Heart right ventricle (tissue), 16 donors: ENCODE measurements around the gene SLC49A3. TPM values are rescaled to one million over a fixed set of nuclear protein-coding genes. Genes with fewer than 3 reads are reported as not detected.

Experiments used
- ATAC-seq, 8 donors: fragments of 200-7000 bp; cut with Tn5 transposase; one replicate each; pipeline ENCODE4 v1.9.1; 2020; ENCODE audit warnings: mild to moderate bottlenecking in 8 of 8, moderate library complexity in 8 of 8, moderate number of reproducible peaks in 1 of 8
- DNase-seq, 2 donors: peaks; one replicate each; pipeline ENCODE4 v3.0.0-alpha.2; 2020
- H3K27ac ChIP-seq, 10 donors: fragments of 200-600 bp; sonication (generic) in 2 of 10; one replicate each; pipeline versions ENCODE4 v1.5.0 to v1.8.0; 2020 to 2022; ENCODE audit warnings: mild to moderate bottlenecking in 3 of 10
- H3K27me3 ChIP-seq, 7 donors: fragments of 200-600 bp; one replicate each; pipeline ENCODE4 v1.8.0; 2021 to 2022; ENCODE audit warnings: mild to moderate bottlenecking in 2 of 7
- H3K36me3 ChIP-seq, 9 donors: fragments of 200-600 bp; sonication (generic) in 1 of 9; one replicate each; pipeline versions ENCODE4 v1.5.0 to v1.8.0; 2020 to 2022; ENCODE audit warnings: mild to moderate bottlenecking in 2 of 9
- H3K4me1 ChIP-seq, 9 donors: fragments of 200-600 bp; sonication (generic) in 1 of 9; one replicate each; pipeline versions ENCODE4 v1.5.0 to v1.8.0; 2020 to 2022; ENCODE audit warnings: mild to moderate bottlenecking in 4 of 9
- H3K4me3 ChIP-seq, 10 donors: fragments of 200-600 bp; sonication (generic) in 2 of 10; one replicate each; pipeline versions ENCODE4 v1.5.0 to v1.8.0; 2020 to 2022; ENCODE audit warnings: mild to moderate bottlenecking in 7 of 10, moderate library complexity in 2 of 10
- H3K9me3 ChIP-seq, 11 donors: fragments of 200-600 bp in 10 of 11; sonication (generic) in 2 of 11; one replicate each; pipeline versions ENCODE4 v1.5.0 to v1.8.0; 2013 to 2022; ENCODE audit warnings: mild to moderate bottlenecking in 2 of 11, control low read depth in 1 of 11, moderate library complexity in 1 of 11
- WGBS, 2 donors: extraction: QIAGEN DNeasy Blood & Tissue Kit; methylation state at CpG; one replicate each; pipeline ENCODE4 v1.1.7; 2013; ENCODE audit warnings: inconsistent platforms in 1 of 2; 5-methylcytosine and 5-hydroxymethylcytosine counted together
- intact Hi-C, 10 donors: fragments of 100-400 bp; cut with DNase I; formaldehyde crosslinking; loops; one replicate each; pipeline versions ENCODE4 v1.11.1 to v1.14.2; 2022
- polyA plus RNA-seq, 2 donors: library from polyadenylated mRNA; stranded (reverse); fragments of 200-250 nt; gene quantifications; one replicate each; pipeline ENCODE4 v1.2.3, GENCODE V29; 2013
- total RNA-seq, 10 donors: library from RNA; stranded (reverse); fragmentation: NEBNext Ultra II Directional in 3 of 10; extraction: Animal tissue kit (Norgen Biotek cat#: 25700) in 3 of 10; gene quantifications; one replicate each; pipeline versions ENCODE4 v1.2.1 to v1.2.4, GENCODE V29; 2021 to 2023
- TF ChIP-seq, protein P1 (sequence below), 9 donors: fragments of 200-600 bp; sonication (generic) in 2 of 9; IDR thresholded peaks; one replicate each; pipeline versions ENCODE4 v1.5.0 to v1.8.0; 2021 to 2022; ENCODE audit warnings: antibody characterized with exemption in 9 of 9, mild to moderate bottlenecking in 5 of 9, moderate library complexity in 1 of 9
- donor health status: Arrhythmogenic right ventricular cardiomyopathy.
- donor health status: ischemic (EF 13 %, LVEDD 7.1; RV severe dilation, severe dysfunction).
- donor health status: healthy with polysubstance abuse.
- donor health status: DM: no; HTN: yes; CAD: no.
- donor health status: DM: no; HTN: no; CAD: no.
- donor health status: ischemic (EF 25% LVEDD 6.9; RV normal size, moderate dysfunction).
- donor health status: ischemic (EF 25% LVEDD 5.7; RV mildly dilated, moderate dysfunction).
- donor health status: healthy.
- donor health status: DM: yes; HTN: yes; CAD: no.
- donor health status: Ischemic cardiomyopathy.
- donor health status: ischemic (EF 35%, LVEDD 5.7; RV mildly dilated, moderate dysfunction).
- donor health status: nonischemic (EF 11% LVEDD 7.7; RV severe dilation, severe dysfunction).
- donor health status: DM: yes; HTN: yes; CAD: no.
- donor health status: PGD.
- donor health status: ischemic (EF 29% LVEDD 5.4; RV normal size, mild dysfunction).
- donor health status: nonischemic (EF 23%, LVEDD 6.1; RV moderate dilation, normal function).

SLC49A3 gene
- total and polyA plus RNA-seq, 12 donors: 8.8 to 28.5 (median 12.3) TPM

DNA sequence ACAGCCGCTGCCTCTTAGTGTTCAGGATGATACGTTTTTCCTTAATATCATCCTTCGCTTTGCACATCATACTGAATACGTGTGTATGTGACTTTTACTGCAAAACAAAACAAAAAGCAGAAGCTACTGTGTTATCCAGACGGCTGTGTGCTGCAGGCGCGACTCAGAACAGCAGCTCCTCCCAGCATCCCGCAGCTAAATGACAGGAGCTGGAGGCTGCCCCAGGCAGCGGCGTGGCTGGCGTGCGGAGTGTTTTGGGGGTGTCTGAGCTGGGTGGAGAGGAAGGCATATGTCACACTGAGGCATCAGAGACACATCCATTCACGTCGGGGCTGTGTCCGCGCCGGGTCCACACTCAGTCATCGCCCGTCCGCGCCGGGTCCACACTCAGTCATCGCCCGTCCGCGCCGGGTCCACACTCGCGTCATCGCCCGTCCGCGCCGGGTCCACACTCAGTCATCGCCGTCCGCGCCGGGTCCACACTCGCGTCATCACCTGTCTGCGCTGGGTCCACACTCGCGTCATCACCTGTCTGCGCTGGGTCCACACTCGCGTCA, 33.3 kb upstream of the SLC49A3 start:
- Histone ChIP-seq H3K27me3 (no peaks in the 10 kb centered on the region), H3K36me3 (peaks cover 0 to 15% (median 0%) of the 10 kb centered on the region in 9 donors), H3K9me3 (no peaks in the 10 kb centered on the region), H3K4me3 (no peak overlapping the region), H3K4me1 (peaks cover 3 to 42% (median 32%) of the 10 kb centered on the region in 9 donors), H3K27ac (no peak overlapping the region)
- intact Hi-C loops: no loop called here
- WGBS, 2 donors: 95 to 96% methylated on average over 39 to 47 of the region's 47 CpGs
- no peak for ATAC-seq
- peak in 1 of 2 donors; percentile 10 for DNase-seq
- TF ChIP-seq, protein P1, sequence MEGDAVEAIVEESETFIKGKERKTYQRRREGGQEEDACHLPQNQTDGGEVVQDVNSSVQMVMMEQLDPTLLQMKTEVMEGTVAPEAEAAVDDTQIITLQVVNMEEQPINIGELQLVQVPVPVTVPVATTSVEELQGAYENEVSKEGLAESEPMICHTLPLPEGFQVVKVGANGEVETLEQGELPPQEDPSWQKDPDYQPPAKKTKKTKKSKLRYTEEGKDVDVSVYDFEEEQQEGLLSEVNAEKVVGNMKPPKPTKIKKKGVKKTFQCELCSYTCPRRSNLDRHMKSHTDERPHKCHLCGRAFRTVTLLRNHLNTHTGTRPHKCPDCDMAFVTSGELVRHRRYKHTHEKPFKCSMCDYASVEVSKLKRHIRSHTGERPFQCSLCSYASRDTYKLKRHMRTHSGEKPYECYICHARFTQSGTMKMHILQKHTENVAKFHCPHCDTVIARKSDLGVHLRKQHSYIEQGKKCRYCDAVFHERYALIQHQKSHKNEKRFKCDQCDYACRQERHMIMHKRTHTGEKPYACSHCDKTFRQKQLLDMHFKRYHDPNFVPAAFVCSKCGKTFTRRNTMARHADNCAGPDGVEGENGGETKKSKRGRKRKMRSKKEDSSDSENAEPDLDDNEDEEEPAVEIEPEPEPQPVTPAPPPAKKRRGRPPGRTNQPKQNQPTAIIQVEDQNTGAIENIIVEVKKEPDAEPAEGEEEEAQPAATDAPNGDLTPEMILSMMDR (IDR thresholded peaks at IDR 0.05): no peak

DNA sequence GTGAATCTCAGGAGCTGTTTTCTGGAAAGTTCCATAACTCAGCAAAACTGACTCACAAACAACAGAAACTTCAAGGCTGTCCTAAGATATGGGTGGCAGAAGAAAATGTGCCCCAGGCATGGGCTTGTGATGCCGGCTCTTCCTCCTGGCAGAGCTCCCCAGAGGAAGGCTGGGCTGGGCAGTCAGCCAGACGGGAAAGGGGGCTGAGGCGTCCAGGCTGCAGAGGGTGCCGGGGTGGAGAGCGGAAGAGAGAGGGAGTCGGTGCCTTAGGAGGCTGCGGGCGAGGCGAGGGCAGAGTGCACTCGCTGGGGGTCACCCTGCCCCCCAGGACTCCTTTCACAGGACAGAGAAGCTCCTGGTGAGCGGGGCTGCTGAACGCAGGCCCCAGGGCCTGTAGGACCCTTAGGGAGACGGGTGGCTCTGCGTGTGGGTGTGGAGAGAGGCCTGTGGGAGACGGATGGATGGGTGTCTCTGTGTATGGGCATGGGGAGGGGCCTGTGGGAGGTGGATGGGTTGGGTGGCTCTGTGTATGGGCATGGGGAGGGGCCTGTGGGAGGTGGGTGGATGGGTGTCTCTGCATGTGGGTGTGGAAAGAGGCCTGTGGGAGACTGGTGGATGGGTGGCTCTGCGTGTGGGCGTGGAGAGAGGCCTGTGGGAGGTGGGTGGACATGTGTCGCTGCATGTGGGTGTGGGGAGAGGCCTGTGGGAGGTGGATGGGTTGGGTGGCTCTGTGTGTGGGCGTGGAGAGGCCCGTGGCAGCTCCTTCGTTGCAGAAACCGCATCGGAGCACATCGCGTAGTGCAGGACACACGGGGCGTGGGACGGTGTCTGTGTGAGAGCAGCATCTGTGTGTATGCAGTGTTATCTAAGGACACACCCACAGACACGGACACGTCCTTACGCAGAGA, 32.6 kb upstream of the SLC49A3 start:
- Histone ChIP-seq H3K36me3 (peaks cover 0 to 15% (median 0%) of the 10 kb centered on the region in 9 donors), H3K4me3 (no peak overlapping the region), H3K27me3 (no peaks in the 10 kb centered on the region), H3K27ac (peak overlapping the region in 4 of 10 donors; percentile 6 to 56 (median 26)), H3K4me1 (peaks cover 3 to 36% (median 27%) of the 10 kb centered on the region in 9 donors), H3K9me3 (no peaks in the 10 kb centered on the region)
- 55 to 58% methylated on average over 31 of the region's 31 CpGs for WGBS, 2 donors
- ATAC-seq (peak; percentile 16 to 60 (median 42)), DNase-seq (peak; percentile 36 to 60)
- TF ChIP-seq, protein P1 (IDR thresholded peaks at IDR 0.05): no peak
- intact Hi-C loops: no loop called here

DNA sequence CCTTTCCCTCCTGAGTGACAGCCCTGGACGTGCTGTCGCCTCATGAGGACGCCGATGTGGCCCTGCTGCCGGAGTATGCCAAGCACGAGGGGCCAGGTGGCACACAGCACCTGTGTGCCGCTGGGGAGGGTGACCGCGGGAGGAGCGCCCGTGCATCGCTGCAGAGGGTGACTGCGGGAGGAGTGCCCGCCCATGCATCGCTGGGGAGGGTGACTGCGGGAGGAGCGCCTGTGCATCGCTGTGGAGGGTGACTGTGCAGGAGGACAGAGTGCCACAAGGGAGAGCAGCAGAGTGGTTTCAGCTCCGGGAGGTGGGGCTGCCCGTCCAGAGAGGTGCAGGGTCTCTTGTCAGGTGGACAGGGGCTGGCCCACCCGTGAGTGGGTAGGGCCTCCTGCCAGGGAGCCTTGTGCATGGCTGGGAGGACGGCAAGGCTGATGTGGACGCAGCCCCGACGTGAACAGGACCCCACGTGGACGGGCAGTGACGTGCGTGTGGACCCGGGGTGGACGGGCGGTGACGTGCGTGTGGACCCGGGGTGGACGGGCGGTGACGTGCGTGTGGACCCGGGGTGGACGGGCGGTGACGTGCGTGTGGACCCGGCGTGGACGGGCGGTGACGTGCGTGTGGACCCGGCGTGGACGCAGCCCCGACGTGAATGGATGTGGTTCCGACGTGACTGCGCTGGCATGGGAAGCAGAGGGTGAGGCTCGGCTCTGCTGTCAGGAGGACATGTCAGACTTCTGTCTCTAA, 31.3 kb upstream of the SLC49A3 start:
- DNase-seq: no peak
- H3K27me3 ChIP-seq: no peaks in the 10 kb centered on the region
- peaks cover 3 to 27% (median 19%) of the 10 kb centered on the region in 9 donors for H3K4me1 ChIP-seq
- 92 to 96% methylated on average over 59 of the region's 59 CpGs for WGBS, 2 donors
- peaks cover 0 to 15% (median 0%) of the 10 kb centered on the region in 9 donors for H3K36me3 ChIP-seq
- peak in 1 of 8 donors; percentile 29 for ATAC-seq
- no peaks in the 10 kb centered on the region for H3K9me3 ChIP-seq
- intact Hi-C loops: no loop called here
- TF ChIP-seq, protein P1 (IDR thresholded peaks at IDR 0.05): no peak
- H3K27ac ChIP-seq: peak overlapping the region in 1 of 10 donors; percentile 56
- no peak overlapping the region for H3K4me3 ChIP-seq

DNA sequence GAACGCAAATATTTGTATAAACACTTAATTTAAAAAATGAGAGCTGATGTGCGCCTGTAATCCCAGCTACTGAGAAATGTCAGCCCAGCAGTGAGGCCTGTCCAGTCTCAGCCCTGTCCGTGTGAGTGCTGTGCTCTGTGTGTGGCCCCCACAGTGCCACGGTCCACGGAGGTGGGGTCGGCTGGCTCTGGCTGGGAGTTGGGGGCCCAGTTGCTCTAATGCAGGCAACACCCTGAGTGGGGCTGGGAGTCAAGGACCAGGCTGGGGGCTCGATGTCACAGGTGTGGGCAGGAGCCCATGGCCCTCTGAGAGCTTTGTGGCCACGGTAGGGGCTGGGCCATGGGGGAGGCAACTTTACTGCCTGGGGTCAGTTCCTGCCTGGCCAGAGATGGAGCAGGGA, 29.5 kb upstream of the SLC49A3 start:
- Histone ChIP-seq H3K27ac (no peak overlapping the region), H3K36me3 (peaks cover 0 to 19% (median 0%) of the 10 kb centered on the region in 9 donors), H3K4me1 (peaks cover 3 to 27% (median 19%) of the 10 kb centered on the region in 9 donors), H3K27me3 (no peaks in the 10 kb centered on the region), H3K4me3 (no peak overlapping the region), H3K9me3 (no peaks in the 10 kb centered on the region)
- DNase-seq (no peak), ATAC-seq (peak in 1 of 8 donors; percentile 20)
- intact Hi-C loops: no loop called here
- TF ChIP-seq, protein P1 (IDR thresholded peaks at IDR 0.05): no peak
- 85 to 87% methylated on average over 8 of the region's 8 CpGs for WGBS, 2 donors
